ENCODE results near the gene AP1S1.
A peak's percentile ranks its signal among the peaks of the same experiment; 100 is the strongest.

Gene AP1S1

GRCh38 chr7:101124376-101125056, 29.8 kb upstream of the AP1S1 start:
- peak; percentile 95 for DNase-seq (ENCODE audit: low read depth)

- peak; percentile 84 for DNase-seq (ENCODE audit: low read depth)
Observed at GRCh38 chr7:101125989-101126650, 28.2 kb upstream of the AP1S1 start.

- DNase-seq (ENCODE audit: low read depth), result peak; percentile 99
Observed at GRCh38 chr7:101126651-101127459, 27.4 kb upstream of the AP1S1 start, which contains the start of gene SERPINE1. SERPINE1 (plus strand) TSS chr7:101127104; CDS start chr7:101128394, 1,290 bp downstream.

GRCh38 chr7:101127460-101128039, 26.7 kb upstream of the AP1S1 start:
- no peak for DNase-seq (ENCODE audit: low read depth)

- DNase-seq (ENCODE audit: low read depth), result peak; percentile 64
Observed at GRCh38 chr7:101128040-101128834, 26.0 kb upstream of the AP1S1 start.

GRCh38 chr7:101129603-101130117, 24.6 kb upstream of the AP1S1 start:
- DNase-seq (ENCODE audit: low read depth), result peak; percentile 47

- peak; percentile 51 for DNase-seq (ENCODE audit: low read depth)
Observed at GRCh38 chr7:101132626-101133600, 21.4 kb upstream of the AP1S1 start.

GRCh38 chr7:101133621-101134398, 20.5 kb upstream of the AP1S1 start:
- peak; percentile 75 for DNase-seq (ENCODE audit: low read depth)

GRCh38 chr7:101134399-101134980, 19.8 kb upstream of the AP1S1 start:
- peak; percentile 73 for DNase-seq (ENCODE audit: low read depth)

GRCh38 chr7:101137651-101138212, 16.5 kb upstream of the AP1S1 start:
- peak; percentile 70 for DNase-seq (ENCODE audit: low read depth)

- peak; percentile 95 for DNase-seq (ENCODE audit: low read depth)
Observed at GRCh38 chr7:101138213-101138870, 15.9 kb upstream of the AP1S1 start.

- peak; percentile 78 for DNase-seq (ENCODE audit: low read depth)
Observed at GRCh38 chr7:101140339-101140699, 14.0 kb upstream of the AP1S1 start.

- DNase-seq (ENCODE audit: low read depth), result peak; percentile 35
Observed at GRCh38 chr7:101140746-101141382, 13.4 kb upstream of the AP1S1 start.

- DNase-seq (ENCODE audit: low read depth), result no peak
Observed at GRCh38 chr7:101151908-101152651, 2.2 kb upstream of the AP1S1 start.

- no peak for DNase-seq (ENCODE audit: low read depth)
Observed at GRCh38 chr7:101154693-101155102, 422 bp downstream of the AP1S1 start.

GRCh38 chr7:101155303-101155702, 1.0 kb downstream of the AP1S1 start:
- DNase-seq (ENCODE audit: low read depth), result no peak

- no peak for DNase-seq (ENCODE audit: low read depth)
Observed at GRCh38 chr7:101156277-101156676, 2.0 kb downstream of the AP1S1 start.

All from amniotic epithelial cell (primary cell).